ENCODE data around the gene ZFAND2A.
"Not testable (repeated sequence)": the region's sequence is repeated elsewhere in the genome, so short reads cannot be mapped to it uniquely, and the experiment has no call there.

ZFAND2A gene

GRCh38 chr7:1174881-1175596, 15.0 kb upstream of the ZFAND2A start:
- no peak for DNase-seq

GRCh38 chr7:1174002-1174401, 14.0 kb upstream of the ZFAND2A start:
- no peak for DNase-seq

- DNase-seq: no peak
Measured at GRCh38 chr7:1172666-1173523, 12.9 kb upstream of the ZFAND2A start.

- DNase-seq: not testable (repeated sequence)
Measured at GRCh38 chr7:1171516-1171915, 11.5 kb upstream of the ZFAND2A start.

- DNase-seq: no peak
Measured at GRCh38 chr7:1170741-1171501, 10.9 kb upstream of the ZFAND2A start.

- DNase-seq: peak; percentile 96
Measured at GRCh38 chr7:1169409-1170368, 9.7 kb upstream of the ZFAND2A start.

GRCh38 chr7:1168422-1168821, 8.4 kb upstream of the ZFAND2A start:
- DNase-seq: no peak

- DNase-seq: no peak
Measured at GRCh38 chr7:1164436-1164835, 4.4 kb upstream of the ZFAND2A start.

GRCh38 chr7:1163121-1163520, 3.1 kb upstream of the ZFAND2A start:
- DNase-seq: no peak

- DNase-seq: no peak
Measured at GRCh38 chr7:1160670-1161021, 650 bp upstream of the ZFAND2A start.

- not testable (repeated sequence) for DNase-seq
Measured at GRCh38 chr7:1159231-1159630, 765 bp downstream of the ZFAND2A start.

- no peak for DNase-seq
Measured at GRCh38 chr7:1158203-1159126, 1.5 kb downstream of the ZFAND2A start.

GRCh38 chr7:1156782-1157535, 3.0 kb downstream of the ZFAND2A start:
- DNase-seq: no peak

GRCh38 chr7:1155818-1156781, 3.9 kb downstream of the ZFAND2A start:
- DNase-seq: not testable (repeated sequence)

- DNase-seq: no peak
Measured at GRCh38 chr7:1154172-1154739, 5.7 kb downstream of the ZFAND2A start.

- DNase-seq: no peak
Measured at GRCh38 chr7:1152492-1152891, 7.5 kb downstream of the ZFAND2A start.

- DNase-seq: no peak
Measured at GRCh38 chr7:1151653-1152425, 8.2 kb downstream of the ZFAND2A start.

GRCh38 chr7:1151156-1151555, 8.8 kb downstream of the ZFAND2A start:
- DNase-seq: no peak
